ENCODE measurements around the gene ZNF503. TPM values are rescaled to one million over a fixed set of nuclear protein-coding genes. Genes with fewer than 3 reads are reported as not detected.

The ZNF503 gene
- total RNA-seq, 4 donors from 2014 or later = 9.9 to 15.9 (median 12.0) TPM

DNA sequence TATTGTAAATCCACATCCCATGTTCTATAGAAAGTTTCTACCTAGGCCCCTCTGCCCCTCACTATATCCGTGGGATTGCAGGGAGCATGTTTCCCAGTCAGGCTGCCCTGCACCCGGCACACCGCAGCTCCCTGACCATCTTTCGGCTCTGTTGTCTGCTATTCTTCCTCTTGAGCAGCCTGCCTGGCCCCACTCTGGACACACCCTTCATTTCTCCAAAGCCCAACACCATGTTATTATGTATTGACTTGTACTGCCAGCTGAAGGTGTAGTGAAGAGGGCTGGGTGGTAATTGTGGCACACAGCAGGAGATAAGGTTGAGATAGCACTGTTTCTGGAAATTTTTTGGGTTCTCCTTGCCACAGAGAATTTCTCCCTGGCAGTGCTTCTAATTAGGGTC is 39.6 kb upstream of the ZNF503 start:
- H3K4me3 ChIP-seq = no peak overlapping the region
- no peak overlapping the region for H3K27ac ChIP-seq
- 81 to 84% methylated on average over 4 of the region's 4 CpGs for WGBS, 2 donors
- peaks cover 0 to 55% (median 0%) of the 10 kb centered on the region in 3 donors for H3K36me3 ChIP-seq
- no peaks in the 10 kb centered on the region for H3K4me1 ChIP-seq
- no peaks in the 10 kb centered on the region for H3K27me3 ChIP-seq
- peaks cover 0 to 39% (median 7%) of the 10 kb centered on the region in 4 donors for H3K9me3 ChIP-seq
- no peak for TF ChIP-seq POLR2A (IDR thresholded peaks at IDR 0.05)
- no peak for TF ChIP-seq CTCF (IDR thresholded peaks at IDR 0.05)
- TF ChIP-seq EP300 (IDR thresholded peaks at IDR 0.05) = no peak
- DNase-seq (ENCODE audit: low spot score in 2 of 2) = no peak

GRCh38 chr10:75440271-75440793 is 38.8 kb upstream of the ZNF503 start:
- WGBS, 2 donors = 73 to 86% methylated on average over 4 of the region's 4 CpGs
- Histone ChIP-seq H3K27ac (no peak overlapping the region), H3K36me3 (peaks cover 0 to 47% (median 0%) of the 10 kb centered on the region in 3 donors), H3K4me3 (no peak overlapping the region), H3K9me3 (peaks cover 0 to 32% (median 7%) of the 10 kb centered on the region in 4 donors), H3K27me3 (no peaks in the 10 kb centered on the region), H3K4me1 (no peaks in the 10 kb centered on the region)
- TF ChIP-seq CTCF (IDR thresholded peaks at IDR 0.05) (no peak), POLR2A (IDR thresholded peaks at IDR 0.05) (no peak), EP300 (IDR thresholded peaks at IDR 0.05) (no peak)
- DNase-seq (ENCODE audit: low spot score in 2 of 2) = no peak

GRCh38 chr10:75439811-75440210 is 38.2 kb upstream of the ZNF503 start:
- Histone ChIP-seq H3K4me1 (no peaks in the 10 kb centered on the region), H3K36me3 (peaks cover 0 to 46% (median 0%) of the 10 kb centered on the region in 3 donors), H3K9me3 (peaks cover 0 to 26% (median 4%) of the 10 kb centered on the region in 4 donors), H3K27me3 (no peaks in the 10 kb centered on the region), H3K4me3 (no peak overlapping the region), H3K27ac (no peak overlapping the region)
- 84 to 86% methylated on average over 4 of the region's 4 CpGs for WGBS, 2 donors
- TF ChIP-seq CTCF (IDR thresholded peaks at IDR 0.05) = no peak
- no peak for TF ChIP-seq POLR2A (IDR thresholded peaks at IDR 0.05)
- no peak for TF ChIP-seq EP300 (IDR thresholded peaks at IDR 0.05)
- no peak for DNase-seq (ENCODE audit: low spot score in 2 of 2)

DNA sequence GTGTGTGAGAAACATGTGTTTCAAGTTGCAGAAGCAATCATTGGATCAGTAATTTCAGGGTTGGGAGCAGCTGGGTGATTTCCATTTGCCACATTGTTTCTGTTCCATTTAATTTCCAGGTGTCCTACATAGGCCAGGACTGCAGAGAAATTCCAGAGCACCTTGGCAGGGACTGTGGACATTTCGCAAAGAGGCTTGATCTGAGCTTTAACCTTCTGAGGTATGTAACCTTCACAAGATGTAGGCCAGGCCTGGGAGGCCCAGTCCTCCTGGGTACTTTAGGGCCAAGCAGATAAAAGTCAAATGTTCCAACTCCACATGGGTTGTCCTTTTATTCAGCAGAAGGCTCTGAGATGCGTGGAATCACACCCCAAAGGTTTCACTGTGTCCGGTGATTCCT is 36.7 kb upstream of the ZNF503 start:
- Histone ChIP-seq H3K27ac (no peak overlapping the region), H3K27me3 (no peaks in the 10 kb centered on the region), H3K4me3 (no peak overlapping the region), H3K4me1 (no peaks in the 10 kb centered on the region), H3K36me3 (peaks cover 0 to 35% (median 0%) of the 10 kb centered on the region in 3 donors), H3K9me3 (peaks cover 0 to 11% (median 2%) of the 10 kb centered on the region in 4 donors)
- TF ChIP-seq POLR2A (IDR thresholded peaks at IDR 0.05) (no peak), EP300 (IDR thresholded peaks at IDR 0.05) (no peak), CTCF (IDR thresholded peaks at IDR 0.05) (no peak)
- no peak for DNase-seq (ENCODE audit: low spot score in 2 of 2)
- WGBS, 2 donors = 92 to 93% methylated on average over 3 of the region's 3 CpGs

- Histone ChIP-seq H3K36me3 (peaks cover 0 to 29% (median 0%) of the 10 kb centered on the region in 3 donors), H3K9me3 (peaks cover 0 to 5% (median 2%) of the 10 kb centered on the region in 4 donors), H3K4me1 (peaks cover 0 to 5% (median 0%) of the 10 kb centered on the region in 4 donors), H3K27me3 (no peaks in the 10 kb centered on the region), H3K4me3 (no peak overlapping the region), H3K27ac (no peak overlapping the region)
- 78% methylated on average over 3 of the region's 3 CpGs for WGBS, 2 donors
- no peak for DNase-seq (ENCODE audit: low spot score in 2 of 2)
- no peak for TF ChIP-seq CTCF (IDR thresholded peaks at IDR 0.05)
- TF ChIP-seq EP300 (IDR thresholded peaks at IDR 0.05) = no peak
Measured at GRCh38 chr10:75437693-75438092, 36.1 kb upstream of the ZNF503 start.
